Gastrocnemius medialis (tissue), 4 donors: ENCODE data around the gene ARFGEF3. TPM values are rescaled to one million over a fixed set of nuclear protein-coding genes. Genes with fewer than 3 reads are reported as not detected.

Experiments
- ATAC-seq, 2 donors: fragments of 150-250 bp; one replicate each; pipeline ENCODE4 v1.9.1; 2016
- DNase-seq, 2 donors: peaks; one replicate each; pipeline ENCODE4 v3.0.0-alpha.2; 2019
- H3K27ac ChIP-seq, 4 donors: fragments of 200-600 bp; sonication (generic); 1 replicate in 1 of 4; 2 replicates in 3 of 4; pipeline ENCODE4 v1.5.1; 2016 to 2018; ENCODE audit warnings: mild to moderate bottlenecking in 2 of 4, moderate library complexity in 1 of 4
- H3K27me3 ChIP-seq, 3 donors: fragments of 200-600 bp; sonication (generic) in 2 of 3; 1 replicate in 1 of 3; 2 replicates in 2 of 3; pipeline versions ENCODE4 v1.5.1 to v1.6.0; 2016 to 2019; ENCODE audit warnings: mild to moderate bottlenecking in 1 of 3, moderate library complexity in 1 of 3
- H3K36me3 ChIP-seq, 2 donors: fragments of 200-600 bp; sonication (generic) in 1 of 2; one replicate each; pipeline ENCODE4 v1.5.1; 2017 to 2018
- H3K4me1 ChIP-seq, 2 donors: fragments of 200-600 bp; sonication (generic) in 1 of 2; one replicate each; pipeline ENCODE4 v1.5.1; 2016 to 2017; ENCODE audit warnings: mild to moderate bottlenecking in 2 of 2
- H3K4me3 ChIP-seq, 4 donors: fragments of 200-600 bp; sonication (generic) in 3 of 4; 1 replicate in 1 of 4; 2 replicates in 3 of 4; pipeline ENCODE4 v1.5.1; 2016 to 2019; ENCODE audit warnings: mild to moderate bottlenecking in 2 of 4
- H3K9me3 ChIP-seq, 3 donors: fragments of 200-600 bp; sonication (generic) in 2 of 3; 1 replicate in 1 of 3; 2 replicates in 2 of 3; pipeline ENCODE4 v1.5.1; 2016 to 2019
- POLR2A ChIP-seq, 2 donors: fragments of 450-650 bp; IDR thresholded peaks; one replicate each; pipeline ENCODE4 v1.6.1; 2017; ENCODE audit warnings: antibody characterized with exemption in 2 of 2, mild to moderate bottlenecking in 2 of 2, moderate library complexity in 2 of 2
- in situ Hi-C, 4 donors: fragments of 200-750 bp; cut with MboI; loops; one replicate each; pipeline versions ENCODE4 v1.15.0 to v1.8.0; 2017; ENCODE audit warnings: low sequenced_read_pairs in 4 of 4
- intact Hi-C: fragments of 100-400 bp; cut with DNase I; formaldehyde crosslinking; loops from one replicate; pipeline ENCODE4 v1.15.1; 2023; ENCODE audit warnings: low total_unique reads
- total RNA-seq, 4 donors: library from RNA; depleted of rRNA; stranded (reverse); fragments of >200 nt; gene quantifications; one replicate each; pipeline versions ENCODE4 v1.1.0 to v1.2.3, GENCODE V29; 2016
- TF ChIP-seq, protein P1 (sequence below), 5 experiments: fragments of 450-650 bp in 3 of 5; fragments of 200-600 bp in 2 of 5; sonication (generic) in 2 of 5; IDR thresholded peaks in 4 of 5; conservative IDR thresholded peaks in 1 of 5; 1 replicate in 4 of 5; 2 replicates in 1 of 5; pipeline ENCODE4 v1.5.1; 2016 to 2019; ENCODE audit warnings: antibody characterized with exemption in 5 of 5, mild to moderate bottlenecking in 3 of 5, moderate library complexity in 3 of 5

ARFGEF3 gene
- total RNA-seq, 4 donors from 2014 or later = 0.40 to 0.78 (median 0.52) TPM

DNA sequence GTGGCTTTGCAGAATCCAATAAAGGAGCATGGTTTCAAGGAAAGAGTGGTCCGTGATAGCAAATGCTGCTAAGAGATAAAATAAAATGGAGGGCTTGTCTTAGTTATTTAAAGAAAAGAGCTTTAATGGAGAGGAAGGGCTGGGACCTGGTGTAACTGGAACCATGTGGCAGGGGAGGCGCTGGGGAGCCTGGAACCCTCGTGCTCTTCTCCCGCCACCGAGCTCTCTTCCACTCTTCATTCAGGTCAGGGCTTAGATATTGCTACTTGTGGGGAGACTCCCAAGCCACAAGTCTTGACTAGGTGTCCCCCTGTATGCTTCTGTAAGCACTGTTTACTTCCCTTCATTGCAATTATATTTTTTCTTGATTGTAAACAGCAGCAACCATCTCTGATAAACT, 15.2 kb upstream of the ARFGEF3 start:
- intact Hi-C loops (no loop called here), in situ Hi-C loops (no loop called here)
- no peak for ATAC-seq
- Histone ChIP-seq H3K4me1 (no peaks in the 10 kb centered on the region), H3K9me3 (no peaks in the 10 kb centered on the region), H3K27me3 (no peaks in the 10 kb centered on the region), H3K27ac (no peak overlapping the region), H3K4me3 (no peak overlapping the region), H3K36me3 (no peaks in the 10 kb centered on the region)
- no peak for TF ChIP-seq POLR2A (IDR thresholded peaks at IDR 0.05)
- TF ChIP-seq, protein P1, sequence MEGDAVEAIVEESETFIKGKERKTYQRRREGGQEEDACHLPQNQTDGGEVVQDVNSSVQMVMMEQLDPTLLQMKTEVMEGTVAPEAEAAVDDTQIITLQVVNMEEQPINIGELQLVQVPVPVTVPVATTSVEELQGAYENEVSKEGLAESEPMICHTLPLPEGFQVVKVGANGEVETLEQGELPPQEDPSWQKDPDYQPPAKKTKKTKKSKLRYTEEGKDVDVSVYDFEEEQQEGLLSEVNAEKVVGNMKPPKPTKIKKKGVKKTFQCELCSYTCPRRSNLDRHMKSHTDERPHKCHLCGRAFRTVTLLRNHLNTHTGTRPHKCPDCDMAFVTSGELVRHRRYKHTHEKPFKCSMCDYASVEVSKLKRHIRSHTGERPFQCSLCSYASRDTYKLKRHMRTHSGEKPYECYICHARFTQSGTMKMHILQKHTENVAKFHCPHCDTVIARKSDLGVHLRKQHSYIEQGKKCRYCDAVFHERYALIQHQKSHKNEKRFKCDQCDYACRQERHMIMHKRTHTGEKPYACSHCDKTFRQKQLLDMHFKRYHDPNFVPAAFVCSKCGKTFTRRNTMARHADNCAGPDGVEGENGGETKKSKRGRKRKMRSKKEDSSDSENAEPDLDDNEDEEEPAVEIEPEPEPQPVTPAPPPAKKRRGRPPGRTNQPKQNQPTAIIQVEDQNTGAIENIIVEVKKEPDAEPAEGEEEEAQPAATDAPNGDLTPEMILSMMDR (IDR thresholded peaks at IDR 0.05 in 4 of 5, conservative IDR thresholded peaks at IDR 0.05 in 1 of 5) = no peak
- no peak for DNase-seq

DNA sequence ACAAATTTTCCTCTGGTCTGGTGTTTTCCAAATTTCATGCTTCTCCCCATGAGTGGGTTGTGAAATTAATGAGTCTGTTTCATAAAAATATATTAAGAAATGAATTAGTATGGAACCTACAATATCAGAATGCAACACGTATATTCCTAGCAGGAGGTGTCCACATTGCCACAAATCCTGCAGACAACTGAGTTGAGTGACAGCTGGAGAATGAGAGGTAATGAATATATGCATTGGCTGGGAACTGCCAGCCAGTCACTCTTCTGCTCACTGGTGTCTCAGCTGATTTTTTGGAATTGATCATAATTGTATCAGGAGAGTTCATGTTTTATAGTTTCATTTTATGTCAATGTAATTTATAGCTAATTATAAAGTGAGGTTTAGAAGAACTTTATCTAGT, 6.3 kb upstream of the ARFGEF3 start:
- DNase-seq (no peak), ATAC-seq (no peak)
- H3K27ac ChIP-seq = no peak overlapping the region
- H3K9me3 ChIP-seq = no peaks in the 10 kb centered on the region
- TF ChIP-seq POLR2A (IDR thresholded peaks at IDR 0.05) = no peak
- TF ChIP-seq, protein P1 (IDR thresholded peaks at IDR 0.05 in 4 of 5, conservative IDR thresholded peaks at IDR 0.05 in 1 of 5) = no peak
- H3K4me3 ChIP-seq = no peak overlapping the region
- H3K27me3 ChIP-seq = peaks cover 0 to 9% (median 0%) of the 10 kb centered on the region in 3 donors
- in situ Hi-C loops (no loop called here), intact Hi-C loops (no loop called here)
- H3K36me3 ChIP-seq = no peaks in the 10 kb centered on the region
- no peaks in the 10 kb centered on the region for H3K4me1 ChIP-seq

DNA sequence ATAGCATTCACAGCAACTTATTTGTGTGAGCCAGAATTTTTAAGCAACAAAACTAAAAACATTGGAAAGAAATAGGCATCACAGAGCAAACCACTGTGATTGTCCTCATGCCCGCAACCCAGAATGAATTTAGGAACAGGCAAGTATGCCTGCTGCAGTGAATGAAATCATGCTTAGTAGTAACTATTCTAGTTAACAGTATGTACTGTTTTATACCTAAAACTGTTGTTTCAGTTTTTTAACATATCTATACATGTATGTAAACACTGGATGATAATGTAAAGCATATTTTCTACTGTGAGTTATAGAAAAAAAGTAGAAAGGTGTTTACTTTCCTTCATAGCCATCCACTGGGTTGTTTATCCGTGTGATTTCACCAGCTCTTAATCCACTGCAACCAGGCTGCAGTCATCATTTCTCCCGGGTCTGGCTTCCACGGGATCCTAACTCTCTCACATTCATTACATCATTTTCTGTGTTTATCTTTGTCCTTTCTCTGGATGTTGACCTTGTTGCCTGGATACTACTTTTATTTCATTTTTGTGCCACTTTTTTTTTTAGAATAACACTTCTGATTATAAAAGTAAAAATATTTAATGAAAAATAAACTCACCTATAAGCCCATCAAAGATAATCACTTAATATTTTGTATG, 3.6 kb upstream of the ARFGEF3 start:
- H3K4me3 ChIP-seq = no peak overlapping the region
- TF ChIP-seq POLR2A (IDR thresholded peaks at IDR 0.05) = no peak
- TF ChIP-seq, protein P1 (IDR thresholded peaks at IDR 0.05 in 4 of 5, conservative IDR thresholded peaks at IDR 0.05 in 1 of 5) = no peak
- ATAC-seq = no peak
- intact Hi-C loops = no loop called here
- H3K36me3 ChIP-seq = no peaks in the 10 kb centered on the region
- H3K9me3 ChIP-seq = no peaks in the 10 kb centered on the region
- DNase-seq = no peak
- H3K27me3 ChIP-seq = peaks cover 15 to 28% (median 16%) of the 10 kb centered on the region in 3 donors
- peaks cover 0 to 4% of the 10 kb centered on the region in 2 donors for H3K4me1 ChIP-seq
- H3K27ac ChIP-seq = no peak overlapping the region
- in situ Hi-C loops = no loop called here

DNA sequence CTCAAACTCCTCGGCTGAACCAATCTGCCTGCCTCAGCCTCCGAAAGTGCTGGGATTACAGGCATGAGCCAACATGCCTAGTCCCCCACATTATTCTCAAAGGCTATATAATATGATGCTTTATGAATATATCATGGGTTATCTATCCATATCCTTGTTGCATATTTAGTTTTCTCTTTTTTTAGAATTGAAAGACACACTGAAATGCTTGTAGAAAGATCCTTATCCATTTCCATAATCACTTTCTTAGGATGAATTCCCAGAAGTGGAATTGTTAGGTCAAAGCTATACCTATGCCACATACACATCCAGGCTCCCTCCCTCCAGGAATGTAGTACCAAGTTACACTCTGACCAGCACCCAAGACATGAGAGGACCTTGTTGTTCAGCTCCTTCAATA, 2.5 kb upstream of the ARFGEF3 start:
- intact Hi-C loops (no loop called here), in situ Hi-C loops (no loop called here)
- TF ChIP-seq, protein P1 (IDR thresholded peaks at IDR 0.05 in 4 of 5, conservative IDR thresholded peaks at IDR 0.05 in 1 of 5) = no peak
- no peak for TF ChIP-seq POLR2A (IDR thresholded peaks at IDR 0.05)
- no peaks in the 10 kb centered on the region for H3K36me3 ChIP-seq
- no peaks in the 10 kb centered on the region for H3K9me3 ChIP-seq
- DNase-seq (no peak), ATAC-seq (no peak)
- H3K4me3 ChIP-seq = no peak overlapping the region
- H3K27me3 ChIP-seq = peaks cover 15 to 40% (median 16%) of the 10 kb centered on the region in 3 donors
- no peak overlapping the region for H3K27ac ChIP-seq
- H3K4me1 ChIP-seq = peaks cover 0 to 4% of the 10 kb centered on the region in 2 donors
